NT2/D1 (cell line): ENCODE results near the gene KAZN.

Experiments
- DNase-seq: peaks from one replicate; pipeline ENCODE4 v3.0.0-alpha.2; 2011; ENCODE audit warnings: low read depth, low spot score
- H3K27me3 ChIP-seq: 2 replicates; pipeline ENCODE4 v1.6.0; 2011; ENCODE audit warnings: mild to moderate bottlenecking; ENCODE audit not compliant: insufficient read length, insufficient read depth
- H3K36me3 ChIP-seq: 2 replicates; pipeline ENCODE4 v1.6.1; 2011; ENCODE audit warnings: mild to moderate bottlenecking, low read length, mixed read lengths; ENCODE audit not compliant: insufficient read depth, insufficient read length
- H3K4me1 ChIP-seq: 2 replicates; pipeline ENCODE4 v1.5.1; 2011; ENCODE audit not compliant: insufficient read depth, insufficient read length
- H3K4me3 ChIP-seq: 2 replicates; pipeline ENCODE4 v1.5.1; 2011; ENCODE audit warnings: low read depth; ENCODE audit not compliant: insufficient read length
- H3K9ac ChIP-seq: 2 replicates; pipeline ENCODE4 v1.6.0; 2011; ENCODE audit warnings: low read depth; ENCODE audit not compliant: insufficient read length
- H3K9me3 ChIP-seq: 2 replicates; pipeline ENCODE4 v1.5.1; 2011; ENCODE audit warnings: mild to moderate bottlenecking, low read length; ENCODE audit not compliant: insufficient read depth
- SUZ12 ChIP-seq: IDR thresholded peaks from 2 replicates; pipeline ENCODE4 v1.6.1; 2011; ENCODE audit not compliant: insufficient read length, insufficient read depth; ENCODE audit errors: extremely low read depth
- YY1 ChIP-seq: IDR thresholded peaks from 2 replicates; pipeline ENCODE4 v1.6.1; 2011; ENCODE audit not compliant: insufficient read length, insufficient read depth
- ZNF274 ChIP-seq: IDR thresholded peaks from 2 replicates; pipeline ENCODE4 v1.6.1; 2011; ENCODE audit warnings: mild to moderate bottlenecking, low read depth, low read length

The KAZN gene

GRCh38 chr1:14778898-14779865 is 180.7 kb downstream of the KAZN start:
- DNase-seq: no peak
- Histone ChIP-seq H3K27me3 (no peaks in the 10 kb centered on the region), H3K9ac (no peak overlapping the region), H3K4me1 (peaks cover 4% of the 10 kb centered on the region), H3K36me3 (no peaks in the 10 kb centered on the region), H3K9me3 (no peaks in the 10 kb centered on the region), H3K4me3 (no peak overlapping the region)
- TF ChIP-seq YY1: no peak
- TF ChIP-seq ZNF274: no peak
- TF ChIP-seq SUZ12: no peak

GRCh38 chr1:14780271-14780670 is 181.8 kb downstream of the KAZN start:
- Histone ChIP-seq H3K9ac (no peak overlapping the region), H3K27me3 (no peaks in the 10 kb centered on the region), H3K4me3 (no peak overlapping the region), H3K4me1 (peaks cover 4% of the 10 kb centered on the region), H3K36me3 (no peaks in the 10 kb centered on the region), H3K9me3 (no peaks in the 10 kb centered on the region)
- DNase-seq: no peak
- TF ChIP-seq ZNF274 (no peak), SUZ12 (no peak), YY1 (no peak)

- Histone ChIP-seq H3K4me1 (peaks cover 4% of the 10 kb centered on the region), H3K9ac (no peak overlapping the region), H3K27me3 (no peaks in the 10 kb centered on the region), H3K9me3 (no peaks in the 10 kb centered on the region), H3K36me3 (no peaks in the 10 kb centered on the region), H3K4me3 (no peak overlapping the region)
- TF ChIP-seq ZNF274 (no peak), YY1 (no peak), SUZ12 (no peak)
- DNase-seq: no peak
These were observed 183.3 kb downstream of the KAZN start for GRCh38 chr1:14781811-14782210.

GRCh38 chr1:14782741-14783591 is 184.5 kb downstream of the KAZN start:
- DNase-seq: no peak
- TF ChIP-seq ZNF274: no peak
- no peak for TF ChIP-seq YY1
- TF ChIP-seq SUZ12: no peak
- H3K27me3 ChIP-seq: no peaks in the 10 kb centered on the region
- no peak overlapping the region for H3K4me3 ChIP-seq
- no peaks in the 10 kb centered on the region for H3K36me3 ChIP-seq
- no peaks in the 10 kb centered on the region for H3K9me3 ChIP-seq
- peaks cover 4% of the 10 kb centered on the region for H3K4me1 ChIP-seq
- no peak overlapping the region for H3K9ac ChIP-seq

GRCh38 chr1:14783592-14783886 is 185.1 kb downstream of the KAZN start:
- no peaks in the 10 kb centered on the region for H3K36me3 ChIP-seq
- DNase-seq: no peak
- no peaks in the 10 kb centered on the region for H3K27me3 ChIP-seq
- no peak overlapping the region for H3K9ac ChIP-seq
- TF ChIP-seq ZNF274 (no peak), SUZ12 (no peak), YY1 (no peak)
- H3K4me1 ChIP-seq: peaks cover 4% of the 10 kb centered on the region
- no peaks in the 10 kb centered on the region for H3K9me3 ChIP-seq
- H3K4me3 ChIP-seq: no peak overlapping the region

- Histone ChIP-seq H3K9ac (no peak overlapping the region), H3K27me3 (no peaks in the 10 kb centered on the region), H3K4me3 (no peak overlapping the region), H3K36me3 (no peaks in the 10 kb centered on the region), H3K9me3 (no peaks in the 10 kb centered on the region), H3K4me1 (peaks cover 4% of the 10 kb centered on the region)
- DNase-seq: no peak
- TF ChIP-seq YY1: no peak
- no peak for TF ChIP-seq ZNF274
- TF ChIP-seq SUZ12: no peak
These were observed 186.6 kb downstream of the KAZN start for GRCh38 chr1:14784790-14785773.
